Activated T-helper 17 cell treated with anti-CD3 and anti-CD28 coated beads, Interleukin-2, amount 50 U/mL, for 72 hours (primary cell): ENCODE measurements around the gene CASS4. TPM values are rescaled to one million over a fixed set of nuclear protein-coding genes. Genes with fewer than 3 reads are reported as not detected.

ENCODE experiments used
- ATAC-seq: fragments of 150-1000 bp; cut with Tn5 transposase; replicated peaks from 2 replicates; pipeline ENCODE4 v1.10.0; 2021; ENCODE audit warnings: mild to moderate bottlenecking, moderate library complexity
- H3K27ac Mint-ChIP-seq: one replicate; pipeline ENCODE4 v1.8.0; 2022; ENCODE audit warnings: mixed read lengths
- H3K27me3 Mint-ChIP-seq: one replicate; pipeline ENCODE4 v1.8.0; 2022; ENCODE audit warnings: mixed read lengths
- H3K36me3 Mint-ChIP-seq: one replicate; pipeline ENCODE4 v1.8.0; 2022; ENCODE audit warnings: low read depth, mild to moderate bottlenecking, mixed read lengths
- H3K4me1 Mint-ChIP-seq: one replicate; pipeline ENCODE4 v1.8.0; 2022; ENCODE audit warnings: mixed read lengths
- H3K4me3 Mint-ChIP-seq: one replicate; pipeline ENCODE4 v1.8.0; 2022; ENCODE audit warnings: mild to moderate bottlenecking, mixed read lengths
- H3K9me3 Mint-ChIP-seq: one replicate; pipeline ENCODE4 v1.8.0; 2022; ENCODE audit warnings: mixed read lengths
- total RNA-seq, 2 donors: library from RNA; stranded (reverse); gene quantifications; one replicate each; pipeline ENCODE4 v1.2.3, GENCODE V29; 2022

Gene CASS4
- total RNA-seq, 2 donors from 2014 or later: 5.1 to 9.4 TPM

DNA sequence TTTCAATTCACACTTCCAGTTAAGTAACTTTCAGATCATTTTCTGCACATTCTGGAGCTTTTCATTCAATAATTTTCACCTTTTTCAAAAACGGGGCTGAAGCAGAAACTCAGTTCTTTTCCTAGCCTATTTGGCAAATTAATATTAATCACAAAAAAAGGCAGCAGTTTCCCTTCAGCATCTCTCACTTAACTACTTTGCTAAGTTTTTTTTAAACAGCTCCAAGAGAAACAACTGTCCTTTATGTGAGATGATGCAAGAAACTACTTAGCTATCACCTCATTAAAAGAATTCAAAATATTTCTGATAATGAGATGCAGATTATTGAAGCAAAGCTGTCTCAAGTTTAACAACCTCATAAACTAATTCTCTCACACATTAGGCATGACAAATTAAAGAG, 11.8 kb downstream of the CASS4 start:
- no peaks in the 10 kb centered on the region for H3K9me3 Mint-ChIP-seq
- no peaks in the 10 kb centered on the region for H3K36me3 Mint-ChIP-seq
- peaks cover 34% of the 10 kb centered on the region for H3K4me1 Mint-ChIP-seq
- ATAC-seq: no peak
- no peak overlapping the region for H3K27ac Mint-ChIP-seq
- no peaks in the 10 kb centered on the region for H3K27me3 Mint-ChIP-seq
- no peak overlapping the region for H3K4me3 Mint-ChIP-seq

DNA sequence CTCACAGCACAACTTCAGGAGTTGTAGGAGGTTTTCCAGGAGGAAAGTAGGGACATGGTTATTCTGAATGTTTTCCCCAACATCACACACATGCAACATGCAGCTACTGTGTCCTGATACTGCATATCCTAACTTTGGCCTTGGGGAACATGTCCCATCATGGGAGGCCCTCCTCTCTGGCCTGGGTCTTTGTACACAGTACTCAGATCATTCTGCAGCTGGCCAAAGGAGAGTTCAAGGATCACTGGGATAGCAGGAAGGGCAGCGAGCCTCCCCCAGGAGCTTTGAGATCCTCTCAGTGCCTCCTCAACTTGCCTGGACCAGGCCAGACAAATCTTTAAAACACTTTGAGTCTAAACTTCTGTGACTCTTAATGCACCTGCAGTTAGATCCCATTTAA, 12.9 kb downstream of the CASS4 start:
- Mint-ChIP-seq H3K9me3 (peaks cover 4% of the 10 kb centered on the region), H3K27me3 (no peaks in the 10 kb centered on the region), H3K4me1 (peaks cover 41% of the 10 kb centered on the region), H3K27ac (no peak overlapping the region), H3K4me3 (no peak overlapping the region), H3K36me3 (no peaks in the 10 kb centered on the region)
- ATAC-seq: no peak

DNA sequence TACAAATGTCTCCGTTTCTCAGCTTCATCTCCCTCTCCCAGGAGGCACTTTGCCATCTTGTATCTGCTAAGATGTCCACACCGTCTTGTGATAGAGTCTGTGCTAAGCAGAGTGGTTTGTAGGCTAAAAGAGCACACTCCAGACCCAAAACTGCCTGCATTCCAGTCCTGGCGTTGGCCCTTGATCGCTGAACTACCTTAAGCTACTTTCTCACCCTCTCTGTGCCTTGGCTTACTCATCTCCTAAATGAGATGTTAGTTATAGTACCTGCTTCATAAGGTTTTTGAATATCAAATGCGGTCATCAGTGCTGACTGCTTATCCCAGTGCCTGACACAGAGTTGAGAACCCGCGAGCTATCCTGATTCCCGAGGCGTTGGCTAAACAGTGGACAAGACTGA, 14.0 kb downstream of the CASS4 start:
- H3K4me1 Mint-ChIP-seq: peaks cover 43% of the 10 kb centered on the region
- H3K36me3 Mint-ChIP-seq: no peaks in the 10 kb centered on the region
- peak overlapping the region; percentile 57 for H3K27ac Mint-ChIP-seq
- no peak overlapping the region for H3K4me3 Mint-ChIP-seq
- no peak for ATAC-seq
- H3K27me3 Mint-ChIP-seq: no peaks in the 10 kb centered on the region
- H3K9me3 Mint-ChIP-seq: peaks cover 4% of the 10 kb centered on the region

DNA sequence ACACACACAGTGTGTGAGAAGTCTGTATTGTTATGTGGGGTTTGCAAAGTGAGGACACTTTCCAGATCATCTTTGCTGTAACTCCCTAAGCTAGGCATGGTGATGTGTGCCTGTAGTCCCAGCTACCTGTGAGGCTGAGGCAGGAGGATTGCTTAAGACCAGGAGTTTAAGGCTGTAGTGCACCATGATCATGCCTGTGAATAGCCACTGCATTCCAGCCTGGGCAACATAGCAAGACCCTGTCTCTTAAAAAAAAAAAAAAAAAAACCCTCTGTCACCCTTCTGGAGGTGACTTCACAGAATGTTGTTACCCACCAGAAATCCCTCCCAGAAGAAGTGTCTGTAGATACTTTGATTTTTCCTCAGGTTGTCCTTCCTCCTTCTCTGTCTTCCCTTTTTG, 14.9 kb downstream of the CASS4 start:
- Mint-ChIP-seq H3K4me1 (peaks cover 40% of the 10 kb centered on the region), H3K36me3 (no peaks in the 10 kb centered on the region), H3K27ac (no peak overlapping the region), H3K4me3 (no peak overlapping the region), H3K27me3 (no peaks in the 10 kb centered on the region), H3K9me3 (peaks cover 4% of the 10 kb centered on the region)
- ATAC-seq: no peak

GRCh38 chr20:56427797-56428196, 15.7 kb downstream of the CASS4 start:
- no peak for ATAC-seq
- no peaks in the 10 kb centered on the region for H3K27me3 Mint-ChIP-seq
- H3K4me1 Mint-ChIP-seq: peaks cover 32% of the 10 kb centered on the region
- peak overlapping the region; percentile 90 for H3K27ac Mint-ChIP-seq
- peaks cover 4% of the 10 kb centered on the region for H3K9me3 Mint-ChIP-seq
- no peak overlapping the region for H3K4me3 Mint-ChIP-seq
- no peaks in the 10 kb centered on the region for H3K36me3 Mint-ChIP-seq

DNA sequence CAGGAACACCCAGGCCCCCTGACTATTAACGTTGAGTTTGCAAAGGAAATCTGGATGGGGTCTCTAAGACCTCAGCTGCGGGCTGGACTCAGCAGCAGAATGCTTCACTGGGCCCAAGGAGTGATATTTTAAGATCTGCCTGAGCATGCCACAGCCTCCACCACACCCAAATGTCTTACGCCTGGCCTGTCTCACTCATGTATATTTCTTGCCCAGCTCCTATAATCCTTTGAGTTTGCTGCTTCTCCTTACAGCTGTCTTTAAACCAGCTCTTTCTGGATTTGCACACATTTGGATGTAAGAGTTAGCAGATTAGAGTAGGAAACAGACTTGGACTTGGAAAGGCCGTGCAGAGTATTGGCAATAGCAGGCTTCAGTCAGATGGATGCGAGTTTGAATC, 16.4 kb downstream of the CASS4 start:
- no peaks in the 10 kb centered on the region for H3K36me3 Mint-ChIP-seq
- peaks cover 4% of the 10 kb centered on the region for H3K9me3 Mint-ChIP-seq
- ATAC-seq: no peak
- H3K27me3 Mint-ChIP-seq: no peaks in the 10 kb centered on the region
- H3K4me1 Mint-ChIP-seq: peaks cover 31% of the 10 kb centered on the region
- peak overlapping the region; percentile 70 for H3K4me3 Mint-ChIP-seq
- peak overlapping the region; percentile 90 for H3K27ac Mint-ChIP-seq

- H3K27ac Mint-ChIP-seq: peak overlapping the region; percentile 90
- ATAC-seq: no peak
- H3K4me3 Mint-ChIP-seq: peak overlapping the region; percentile 70
- no peaks in the 10 kb centered on the region for H3K27me3 Mint-ChIP-seq
- peaks cover 31% of the 10 kb centered on the region for H3K4me1 Mint-ChIP-seq
- peaks cover 4% of the 10 kb centered on the region for H3K9me3 Mint-ChIP-seq
- H3K36me3 Mint-ChIP-seq: no peaks in the 10 kb centered on the region
Observed at GRCh38 chr20:56428881-56429280, 16.8 kb downstream of the CASS4 start.

GRCh38 chr20:56429502-56429901, 17.4 kb downstream of the CASS4 start:
- Mint-ChIP-seq H3K27me3 (no peaks in the 10 kb centered on the region), H3K27ac (peak overlapping the region; percentile 90), H3K4me3 (peak overlapping the region; percentile 70), H3K36me3 (no peaks in the 10 kb centered on the region), H3K9me3 (peaks cover 4% of the 10 kb centered on the region), H3K4me1 (peaks cover 31% of the 10 kb centered on the region)
- peak; percentile 75 for ATAC-seq

GRCh38 chr20:56429941-56430340, 17.9 kb downstream of the CASS4 start:
- Mint-ChIP-seq H3K4me1 (peaks cover 31% of the 10 kb centered on the region), H3K27ac (peak overlapping the region; percentile 90), H3K27me3 (no peaks in the 10 kb centered on the region), H3K4me3 (peak overlapping the region; percentile 70), H3K9me3 (peaks cover 4% of the 10 kb centered on the region), H3K36me3 (no peaks in the 10 kb centered on the region)
- peak; percentile 7 for ATAC-seq

- no peaks in the 10 kb centered on the region for H3K36me3 Mint-ChIP-seq
- H3K27ac Mint-ChIP-seq: peak overlapping the region; percentile 90
- H3K9me3 Mint-ChIP-seq: peaks cover 4% of the 10 kb centered on the region
- peak overlapping the region; percentile 70 for H3K4me3 Mint-ChIP-seq
- H3K27me3 Mint-ChIP-seq: no peaks in the 10 kb centered on the region
- H3K4me1 Mint-ChIP-seq: peaks cover 31% of the 10 kb centered on the region
- ATAC-seq: no peak
Observed at GRCh38 chr20:56430461-56430860, 18.4 kb downstream of the CASS4 start.

- no peak for ATAC-seq
- peaks cover 31% of the 10 kb centered on the region for H3K4me1 Mint-ChIP-seq
- H3K4me3 Mint-ChIP-seq: peak overlapping the region; percentile 70
- H3K27me3 Mint-ChIP-seq: no peaks in the 10 kb centered on the region
- H3K36me3 Mint-ChIP-seq: no peaks in the 10 kb centered on the region
- H3K9me3 Mint-ChIP-seq: peaks cover 4% of the 10 kb centered on the region
- H3K27ac Mint-ChIP-seq: peak overlapping the region; percentile 90
Observed at GRCh38 chr20:56430957-56431356, 18.9 kb downstream of the CASS4 start.

DNA sequence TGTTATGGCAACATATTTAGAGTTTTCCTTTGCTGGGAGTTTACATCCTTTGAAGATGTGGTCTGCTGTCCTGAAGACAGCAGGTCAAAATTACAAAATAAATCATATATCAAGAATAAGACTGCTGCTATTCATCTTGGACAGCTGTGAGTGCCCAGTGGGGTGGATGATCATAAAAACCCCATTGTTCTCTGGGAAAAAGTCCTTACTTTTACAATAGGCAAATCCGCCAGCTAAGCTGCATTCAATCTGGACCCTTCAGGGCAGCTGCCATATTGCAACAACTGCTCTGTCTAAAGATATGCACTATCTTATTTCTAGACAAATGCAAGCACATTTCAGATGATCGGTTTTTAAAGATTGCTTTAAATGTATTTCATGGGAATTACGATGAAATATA, 19.4 kb downstream of the CASS4 start:
- no peak overlapping the region for H3K27ac Mint-ChIP-seq
- no peak overlapping the region for H3K4me3 Mint-ChIP-seq
- H3K27me3 Mint-ChIP-seq: no peaks in the 10 kb centered on the region
- H3K9me3 Mint-ChIP-seq: peaks cover 4% of the 10 kb centered on the region
- H3K36me3 Mint-ChIP-seq: no peaks in the 10 kb centered on the region
- peaks cover 31% of the 10 kb centered on the region for H3K4me1 Mint-ChIP-seq
- no peak for ATAC-seq

- Mint-ChIP-seq H3K9me3 (peaks cover 4% of the 10 kb centered on the region), H3K4me1 (peaks cover 21% of the 10 kb centered on the region), H3K27ac (no peak overlapping the region), H3K4me3 (no peak overlapping the region), H3K27me3 (no peaks in the 10 kb centered on the region), H3K36me3 (no peaks in the 10 kb centered on the region)
- ATAC-seq: no peak
Observed at GRCh38 chr20:56433221-56433879, 21.3 kb downstream of the CASS4 start.

DNA sequence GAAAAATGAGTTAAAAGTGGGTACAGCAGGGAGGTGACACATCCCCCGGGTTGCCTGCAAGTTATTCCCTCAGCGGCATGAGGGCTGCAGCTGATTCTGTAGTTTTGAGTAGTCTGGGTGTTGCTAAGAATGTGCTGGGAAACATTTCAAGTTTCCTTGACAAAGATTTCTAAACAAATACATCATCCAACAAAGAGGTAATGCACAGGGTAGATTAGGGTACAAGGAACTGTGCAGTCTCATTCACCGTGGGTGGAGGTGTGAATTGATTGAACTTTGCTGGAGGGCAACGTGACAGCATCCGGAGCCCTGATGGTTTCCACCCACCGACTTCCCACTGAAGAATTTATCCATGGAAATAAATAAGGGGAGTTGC, 21.8 kb downstream of the CASS4 start:
- no peak overlapping the region for H3K27ac Mint-ChIP-seq
- H3K4me1 Mint-ChIP-seq: peaks cover 16% of the 10 kb centered on the region

DNA sequence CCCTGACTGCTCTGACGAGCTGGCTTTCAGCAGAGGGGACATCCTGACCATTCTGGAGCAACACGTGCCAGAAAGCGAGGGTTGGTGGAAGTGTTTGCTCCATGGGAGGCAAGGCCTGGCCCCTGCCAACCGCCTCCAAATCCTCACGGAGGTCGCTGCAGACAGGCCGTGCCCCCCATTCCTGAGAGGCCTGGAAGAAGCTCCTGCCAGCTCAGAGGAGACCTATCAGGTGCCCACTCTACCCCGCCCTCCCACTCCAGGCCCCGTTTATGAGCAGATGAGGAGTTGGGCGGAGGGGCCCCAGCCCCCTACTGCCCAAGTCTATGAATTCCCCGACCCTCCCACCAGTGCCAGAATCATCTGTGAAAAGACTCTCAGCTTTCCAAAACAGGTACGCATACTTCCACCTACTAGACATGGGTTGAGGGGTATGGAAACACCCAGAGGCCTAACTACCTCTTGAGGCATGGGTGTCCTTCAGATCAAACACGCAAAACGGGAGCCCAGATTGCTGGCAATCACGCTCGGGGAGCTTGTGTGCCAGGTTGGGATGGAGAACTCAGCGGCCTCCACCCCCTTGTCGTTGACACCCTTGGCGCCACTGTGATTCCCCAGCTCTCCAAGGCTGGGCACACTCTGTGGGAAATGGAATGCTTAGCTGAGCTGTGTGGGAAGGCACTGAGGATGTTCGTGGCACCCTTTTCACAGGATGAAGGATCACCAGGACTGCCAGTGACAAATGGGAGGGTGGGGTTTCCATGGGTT, 25.3 kb downstream of the CASS4 start:
- Mint-ChIP-seq H3K4me1 (peaks cover 9% of the 10 kb centered on the region), H3K4me3 (no peak overlapping the region), H3K9me3 (no peaks in the 10 kb centered on the region), H3K27ac (peak overlapping the region; percentile 15), H3K36me3 (no peaks in the 10 kb centered on the region), H3K27me3 (no peaks in the 10 kb centered on the region)
- ATAC-seq: no peak

More for the DNA sequence above, 21.8 kb downstream of the CASS4 start:
- no peaks in the 10 kb centered on the region for H3K27me3 Mint-ChIP-seq
- H3K4me3 Mint-ChIP-seq: no peak overlapping the region
- no peaks in the 10 kb centered on the region for H3K36me3 Mint-ChIP-seq
- peak; percentile 28 for ATAC-seq
- H3K9me3 Mint-ChIP-seq: peaks cover 4% of the 10 kb centered on the region
